Dendritic cell treated with granulocyte-macrophage colony-stimulating factor and Interleukin-4, amounts not matched to agents 40 ng/mL and 50 ng/mL, for 4 days (primary cell): Measurements from ENCODE around the gene IFIT1.
"Not testable (repeated sequence)": the region's sequence is repeated elsewhere in the genome, so short reads cannot be mapped to it uniquely, and the experiment has no call there.

Source experiments
- H3K27ac Mint-ChIP-seq: one replicate; pipeline ENCODE4 v1.8.0; 2022; ENCODE audit warnings: mild to moderate bottlenecking, mixed read lengths
- H3K27me3 Mint-ChIP-seq: one replicate; pipeline ENCODE4 v1.8.0; 2022; ENCODE audit warnings: mild to moderate bottlenecking, mixed read lengths
- H3K36me3 Mint-ChIP-seq: one replicate; pipeline ENCODE4 v1.8.0; 2022; ENCODE audit warnings: low read depth, mixed read lengths
- H3K4me1 Mint-ChIP-seq: one replicate; pipeline ENCODE4 v1.8.0; 2022; ENCODE audit warnings: low read depth, mixed read lengths
- H3K4me3 Mint-ChIP-seq: one replicate; pipeline ENCODE4 v1.8.0; 2022; ENCODE audit warnings: mild to moderate bottlenecking, moderate library complexity, mixed read lengths
- H3K9me3 Mint-ChIP-seq: one replicate; pipeline ENCODE4 v1.8.0; 2022; ENCODE audit warnings: mixed read lengths
- intact Hi-C: fragments of 100-400 bp; cut with micrococcal nuclease; formaldehyde crosslinking; loops from one replicate; pipeline ENCODE4 v1.15.0; 2022

Gene IFIT1

DNA sequence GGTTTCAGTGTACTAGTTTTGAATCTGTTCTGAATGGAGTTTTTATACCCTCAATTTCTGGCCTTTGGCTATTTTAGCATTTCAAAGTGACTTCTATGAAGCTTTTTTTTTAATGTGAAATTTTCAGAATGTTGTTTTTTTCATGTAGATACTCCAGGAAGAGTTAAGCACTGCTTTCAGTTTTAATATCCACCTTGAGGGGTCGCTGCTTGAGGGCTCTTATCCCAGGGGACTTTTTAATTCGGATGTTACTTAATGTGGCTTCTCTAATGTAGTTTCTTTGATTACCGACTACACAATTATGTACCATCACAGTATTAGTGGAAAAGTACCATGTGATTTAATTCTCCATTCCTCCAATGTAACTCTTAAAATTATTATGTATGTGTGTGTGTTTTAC is 27.1 kb downstream of the IFIT1 start:
- H3K27me3 Mint-ChIP-seq: no peaks in the 10 kb centered on the region
- no peak overlapping the region for H3K4me3 Mint-ChIP-seq
- peaks cover 29% of the 10 kb centered on the region for H3K4me1 Mint-ChIP-seq
- H3K27ac Mint-ChIP-seq: no peak overlapping the region
- peaks cover 40% of the 10 kb centered on the region for H3K36me3 Mint-ChIP-seq
- intact Hi-C loops: no loop called here
- no peaks in the 10 kb centered on the region for H3K9me3 Mint-ChIP-seq

DNA sequence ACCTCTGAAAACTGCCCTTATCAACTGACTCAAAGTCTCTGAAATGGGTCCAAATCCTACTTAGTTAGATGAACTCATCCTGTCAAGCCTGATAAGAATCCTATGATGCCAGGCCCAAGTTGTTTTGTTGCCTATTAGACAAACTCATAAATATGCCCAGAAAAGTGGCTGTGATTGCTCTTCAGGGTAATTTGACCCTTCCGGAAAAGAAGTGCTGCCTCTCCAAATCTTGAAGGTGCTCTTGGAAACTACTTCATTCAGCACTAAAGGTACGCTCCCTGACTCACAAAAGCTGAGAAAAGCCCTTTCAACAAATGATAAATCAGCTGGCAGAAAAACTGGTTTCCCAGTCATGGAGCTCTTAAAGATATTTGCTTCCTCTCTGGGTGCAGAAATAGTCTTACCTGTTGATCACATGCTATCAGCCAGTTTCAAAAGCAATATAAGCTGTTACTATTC is 28.6 kb downstream of the IFIT1 start:
- intact Hi-C loops: loop anchor here (5.0 to 10.0 kb wide), 3 partner anchors 164 to 1434 kb away; partner anchors contain the start of genes HTR7 and KIF20B
- H3K27ac Mint-ChIP-seq: no peak overlapping the region
- no peaks in the 10 kb centered on the region for H3K9me3 Mint-ChIP-seq
- H3K36me3 Mint-ChIP-seq: peaks cover 25% of the 10 kb centered on the region
- H3K4me1 Mint-ChIP-seq: peaks cover 19% of the 10 kb centered on the region
- H3K4me3 Mint-ChIP-seq: no peak overlapping the region
- H3K27me3 Mint-ChIP-seq: no peaks in the 10 kb centered on the region

DNA sequence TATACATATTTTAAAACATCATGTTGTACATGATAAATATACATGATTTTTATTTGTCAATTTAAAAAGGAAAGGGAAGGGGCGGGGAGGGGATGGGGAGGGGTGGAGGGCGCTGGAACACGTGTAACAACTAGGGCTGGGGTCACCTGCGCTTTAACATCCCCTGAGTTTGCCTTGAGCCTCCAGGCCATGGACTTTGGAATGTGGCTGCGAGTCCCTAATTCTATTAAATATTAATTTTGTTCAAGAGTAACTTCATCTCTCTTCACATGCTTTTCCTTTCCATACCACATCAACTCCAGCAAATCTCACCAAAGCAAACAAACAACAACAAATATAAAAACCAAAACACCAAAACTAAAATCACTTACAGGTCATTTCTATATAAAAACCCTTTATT is 32.6 kb downstream of the IFIT1 start:
- Mint-ChIP-seq H3K36me3 (peaks cover 6% of the 10 kb centered on the region), H3K27ac (no peak overlapping the region), H3K4me1 (no peaks in the 10 kb centered on the region), H3K4me3 (no peak overlapping the region), H3K9me3 (no peaks in the 10 kb centered on the region), H3K27me3 (no peaks in the 10 kb centered on the region)
- intact Hi-C loops: loop anchor here (5.0 to 10.0 kb wide), 3 partner anchors 168 to 1430 kb away; partner anchors contain the start of genes HTR7 and KIF20B

DNA sequence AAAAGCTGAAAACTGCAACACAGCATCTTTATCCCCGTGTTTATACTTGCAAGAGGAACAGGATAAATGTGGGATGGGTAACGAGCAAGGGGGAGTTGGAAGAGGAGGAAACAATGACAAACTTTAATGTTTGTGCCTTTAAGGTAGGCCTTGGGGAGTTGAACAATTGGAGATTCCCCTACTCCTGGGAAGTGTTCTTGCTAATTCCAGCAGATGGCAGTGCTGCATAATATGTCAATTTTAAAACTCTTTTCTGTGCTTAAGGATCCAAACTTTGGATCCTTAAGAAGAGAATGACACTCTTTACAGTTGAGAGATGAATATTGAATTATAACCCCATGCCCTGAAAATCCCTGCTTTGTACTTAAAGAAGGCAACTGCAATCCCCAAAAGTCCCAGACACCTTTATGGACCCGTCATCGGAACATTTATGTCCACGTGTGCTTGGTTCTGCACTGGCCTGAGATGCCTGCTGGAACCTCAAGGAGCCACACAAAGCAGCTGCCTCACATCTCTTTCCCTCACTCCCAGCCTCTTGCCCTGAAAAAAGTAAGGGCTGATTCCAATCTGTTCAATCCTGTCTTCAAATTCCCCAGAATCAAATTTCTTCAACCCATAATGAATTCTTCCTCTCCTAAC is 33.9 kb downstream of the IFIT1 start:
- H3K4me1 Mint-ChIP-seq: no peaks in the 10 kb centered on the region
- H3K9me3 Mint-ChIP-seq: no peaks in the 10 kb centered on the region
- no peak overlapping the region for H3K4me3 Mint-ChIP-seq
- intact Hi-C loops: loop anchor here (1.0 to 10.0 kb wide), 3 partner anchors 138 to 1428 kb away; partner anchors contain the start of genes HTR7 and KIF20B
- no peaks in the 10 kb centered on the region for H3K27me3 Mint-ChIP-seq
- no peak overlapping the region for H3K27ac Mint-ChIP-seq
- H3K36me3 Mint-ChIP-seq: no peaks in the 10 kb centered on the region

DNA sequence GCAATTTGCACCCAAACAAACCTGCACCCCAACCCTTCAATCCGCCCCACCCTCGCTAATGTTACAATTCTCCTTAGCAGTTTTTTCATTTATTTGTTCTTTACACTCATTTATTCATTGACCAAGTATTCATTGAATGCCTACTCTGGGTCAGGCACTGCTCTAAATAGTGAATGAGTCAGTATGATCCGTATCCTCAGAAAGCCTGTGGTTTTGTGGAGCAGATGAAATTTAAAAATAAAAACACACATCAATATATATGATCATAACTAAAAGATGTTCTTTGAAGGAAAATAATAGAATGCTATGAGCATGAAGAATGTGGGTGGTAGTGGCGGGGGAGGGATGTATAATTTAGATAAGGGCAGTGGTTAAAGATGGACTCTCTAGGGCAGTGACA is 35.2 kb downstream of the IFIT1 start:
- intact Hi-C loops: loop anchor here (10.0 kb wide), 2 partner anchors 277 to 1427 kb away; partner anchors contain the start of genes HTR7 and KIF20B
- Mint-ChIP-seq H3K4me3 (no peak overlapping the region), H3K9me3 (no peaks in the 10 kb centered on the region), H3K36me3 (no peaks in the 10 kb centered on the region), H3K4me1 (no peaks in the 10 kb centered on the region), H3K27me3 (no peaks in the 10 kb centered on the region), H3K27ac (no peak overlapping the region)

DNA sequence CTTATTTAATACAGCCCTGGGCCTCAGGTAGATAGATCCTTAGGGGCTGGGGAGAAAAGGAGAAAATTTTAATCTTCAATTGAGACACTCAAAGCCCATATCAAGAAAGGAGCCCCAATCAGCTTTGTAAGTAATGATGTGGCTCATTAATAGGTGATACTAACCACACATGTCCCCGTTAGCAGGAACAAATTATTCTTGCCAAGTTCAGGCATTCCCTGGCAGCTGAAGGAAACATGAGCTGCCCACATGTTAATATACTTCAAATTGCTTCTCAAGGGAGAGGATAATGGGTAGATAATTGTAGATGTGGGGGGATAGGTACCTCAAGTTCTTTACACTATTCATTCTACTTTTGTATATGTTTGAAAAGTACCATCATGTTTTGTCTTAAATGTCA is 36.5 kb downstream of the IFIT1 start:
- intact Hi-C loops: loop anchor here (10.0 kb wide), 2 partner anchors 276 to 1426 kb away; partner anchors contain the start of genes HTR7 and KIF20B
- H3K4me3 Mint-ChIP-seq: no peak overlapping the region
- no peaks in the 10 kb centered on the region for H3K4me1 Mint-ChIP-seq
- no peak overlapping the region for H3K27ac Mint-ChIP-seq
- peaks cover 2% of the 10 kb centered on the region for H3K27me3 Mint-ChIP-seq
- no peaks in the 10 kb centered on the region for H3K9me3 Mint-ChIP-seq
- H3K36me3 Mint-ChIP-seq: no peaks in the 10 kb centered on the region

DNA sequence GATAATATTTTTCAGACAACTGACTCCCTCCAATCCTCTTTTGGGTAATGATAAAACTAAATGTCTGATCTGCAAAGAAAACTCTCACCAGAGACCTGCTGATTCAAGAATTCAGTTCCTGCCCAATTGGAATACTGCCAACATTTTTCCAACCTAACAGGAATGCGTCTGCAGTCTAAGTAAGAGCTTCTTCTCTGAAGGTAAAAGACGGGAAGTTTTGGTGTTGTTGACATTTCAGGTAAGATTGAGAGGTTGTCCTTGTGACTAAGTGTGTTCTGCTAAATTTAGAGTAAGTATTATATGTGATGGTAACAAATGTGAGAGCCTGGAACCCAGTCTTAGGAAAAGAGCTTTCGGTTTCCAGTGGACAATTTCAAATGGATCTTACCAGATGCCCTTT is 39.6 kb downstream of the IFIT1 start:
- peaks cover 7% of the 10 kb centered on the region for H3K27me3 Mint-ChIP-seq

DNA sequence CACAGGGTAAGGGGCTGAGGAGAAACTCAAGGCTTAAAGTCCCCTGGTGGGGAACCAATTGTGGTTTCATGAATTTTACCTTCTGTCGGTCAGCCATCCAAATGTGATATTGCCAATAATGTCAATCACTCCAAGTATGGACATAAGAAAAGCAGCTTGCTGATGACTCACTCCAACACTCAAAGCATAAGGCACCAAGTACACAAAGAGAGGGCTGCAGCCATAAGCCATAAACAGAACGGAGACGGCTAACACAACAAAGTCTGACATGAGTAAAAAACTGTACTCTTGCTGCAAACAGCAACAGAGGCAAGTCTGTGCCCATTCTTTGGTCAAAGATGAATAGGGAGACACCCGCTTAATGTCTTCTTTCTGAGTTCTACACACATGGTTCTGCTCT is 46.1 kb downstream of the IFIT1 start:
- Mint-ChIP-seq H3K4me3 (no peak overlapping the region), H3K27me3 (peaks cover 6% of the 10 kb centered on the region), H3K9me3 (no peaks in the 10 kb centered on the region), H3K4me1 (no peaks in the 10 kb centered on the region), H3K27ac (no peak overlapping the region), H3K36me3 (no peaks in the 10 kb centered on the region)
- intact Hi-C loops: no loop called here

More for the DNA sequence above, 39.6 kb downstream of the IFIT1 start:
- Mint-ChIP-seq H3K4me3 (no peak overlapping the region), H3K4me1 (no peaks in the 10 kb centered on the region), H3K36me3 (no peaks in the 10 kb centered on the region), H3K27ac (no peak overlapping the region), H3K9me3 (no peaks in the 10 kb centered on the region)
- intact Hi-C loops: no loop called here

DNA sequence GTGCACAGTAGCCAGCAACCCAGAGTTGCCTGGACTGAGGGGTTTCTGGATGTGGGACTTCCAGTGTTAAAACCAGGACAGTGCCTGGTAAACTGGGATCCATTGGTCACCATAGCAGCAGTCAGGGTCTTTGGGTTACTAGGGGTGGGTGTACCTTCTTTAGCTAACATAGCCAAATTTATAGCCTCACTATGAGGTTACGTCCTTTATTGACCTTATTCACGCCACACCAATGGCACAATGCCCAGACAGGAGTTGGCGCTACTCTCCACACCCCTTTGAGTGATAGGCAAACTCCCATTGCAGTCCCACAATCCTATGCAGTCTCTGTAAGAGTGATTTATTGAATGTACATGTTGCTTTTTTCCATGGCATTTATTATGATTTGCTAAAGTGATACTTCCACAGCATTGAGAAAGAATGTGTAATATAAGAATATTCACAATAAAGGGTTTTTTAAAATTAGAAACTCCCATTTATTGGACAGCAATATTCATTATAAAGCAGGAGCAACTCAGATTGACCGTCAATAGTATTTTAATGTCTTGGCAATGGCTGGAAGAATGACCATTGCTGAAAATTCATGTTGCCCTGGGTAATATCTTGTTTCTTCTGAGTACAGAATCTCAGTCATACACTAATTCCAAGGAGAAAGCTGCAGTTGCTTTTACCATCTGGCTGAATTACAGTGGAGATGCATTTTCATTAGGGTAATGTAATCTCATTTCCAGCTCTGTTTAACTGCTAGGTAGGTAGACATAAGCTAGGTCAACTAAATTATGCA is 48.0 kb downstream of the IFIT1 start:
- intact Hi-C loops: no loop called here
- Mint-ChIP-seq H3K27ac (no peak overlapping the region), H3K4me3 (no peak overlapping the region), H3K36me3 (no peaks in the 10 kb centered on the region), H3K27me3 (peaks cover 4% of the 10 kb centered on the region), H3K9me3 (no peaks in the 10 kb centered on the region), H3K4me1 (no peaks in the 10 kb centered on the region)

DNA sequence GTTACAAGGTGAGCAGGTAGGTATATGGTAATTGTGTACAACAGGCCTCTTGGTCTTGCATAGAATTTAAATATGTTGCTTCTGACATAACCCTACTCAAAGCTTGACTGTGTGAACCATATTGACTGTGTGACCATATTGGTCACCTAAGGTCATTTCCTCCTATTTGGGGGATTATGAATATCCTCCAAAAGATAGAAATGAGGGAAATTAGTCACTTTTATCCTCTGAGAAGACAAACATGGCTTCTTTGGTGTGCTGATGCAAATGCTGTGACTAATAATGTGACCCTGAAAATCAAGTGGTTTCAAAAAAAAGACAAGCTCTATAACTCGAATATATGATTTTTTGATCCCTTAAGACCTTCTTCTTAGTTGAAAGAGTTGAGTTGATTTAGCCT is 49.9 kb downstream of the IFIT1 start:
- Mint-ChIP-seq H3K36me3 (no peaks in the 10 kb centered on the region), H3K27me3 (no peaks in the 10 kb centered on the region), H3K9me3 (no peaks in the 10 kb centered on the region), H3K27ac (no peak overlapping the region), H3K4me1 (no peaks in the 10 kb centered on the region), H3K4me3 (no peak overlapping the region)
- intact Hi-C loops: no loop called here

DNA sequence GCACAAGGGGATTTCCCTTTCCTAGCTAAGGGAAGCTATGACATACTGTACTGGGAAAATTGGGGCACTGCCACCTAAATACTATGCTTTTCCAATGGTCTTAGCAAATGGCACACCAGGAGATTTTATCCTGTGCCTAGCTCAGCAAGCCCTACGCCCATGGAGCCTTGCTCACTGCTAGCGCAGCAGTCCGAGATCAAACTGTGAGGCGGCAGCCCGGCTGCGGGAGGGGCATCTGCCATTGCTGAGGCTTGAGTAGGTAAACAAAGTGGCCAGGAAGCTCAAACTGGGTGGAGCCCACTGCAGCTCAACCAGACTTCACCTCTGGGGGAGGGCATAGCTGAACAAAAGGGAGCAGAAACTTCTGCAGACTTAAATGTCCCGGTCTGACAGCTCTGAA is 52.4 kb downstream of the IFIT1 start:
- H3K27me3 Mint-ChIP-seq: not testable (repeated sequence)

DNA sequence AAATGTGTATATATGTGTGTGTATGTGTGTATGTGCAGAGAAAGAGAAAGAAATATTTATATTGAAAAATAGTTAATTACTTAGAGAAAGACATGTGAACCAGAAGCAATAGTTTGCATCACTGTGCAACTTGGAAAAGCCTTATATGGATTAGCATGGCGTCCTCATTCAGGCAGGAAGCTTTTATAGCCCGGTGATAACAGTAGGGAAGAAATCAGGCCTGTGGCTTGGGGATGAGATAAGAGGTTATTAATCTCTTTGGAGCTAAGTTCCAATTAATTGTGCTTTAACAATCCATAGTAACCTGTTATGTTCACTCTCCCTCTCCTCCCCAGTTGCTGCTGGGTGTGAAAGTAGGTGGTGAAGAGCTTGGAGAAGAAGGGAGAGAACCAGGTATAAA is 58.5 kb downstream of the IFIT1 start:
- Mint-ChIP-seq H3K36me3 (no peaks in the 10 kb centered on the region), H3K4me1 (peaks cover 10% of the 10 kb centered on the region), H3K27me3 (peaks cover 3% of the 10 kb centered on the region), H3K4me3 (no peak overlapping the region), H3K9me3 (no peaks in the 10 kb centered on the region), H3K27ac (no peak overlapping the region)
- intact Hi-C loops: no loop called here

More for the DNA sequence above, 52.4 kb downstream of the IFIT1 start:
- H3K4me3 Mint-ChIP-seq, H3K36me3 Mint-ChIP-seq, intact Hi-C loops, H3K4me1 Mint-ChIP-seq, H3K9me3 Mint-ChIP-seq, H3K27ac Mint-ChIP-seq: not testable (repeated sequence)

DNA sequence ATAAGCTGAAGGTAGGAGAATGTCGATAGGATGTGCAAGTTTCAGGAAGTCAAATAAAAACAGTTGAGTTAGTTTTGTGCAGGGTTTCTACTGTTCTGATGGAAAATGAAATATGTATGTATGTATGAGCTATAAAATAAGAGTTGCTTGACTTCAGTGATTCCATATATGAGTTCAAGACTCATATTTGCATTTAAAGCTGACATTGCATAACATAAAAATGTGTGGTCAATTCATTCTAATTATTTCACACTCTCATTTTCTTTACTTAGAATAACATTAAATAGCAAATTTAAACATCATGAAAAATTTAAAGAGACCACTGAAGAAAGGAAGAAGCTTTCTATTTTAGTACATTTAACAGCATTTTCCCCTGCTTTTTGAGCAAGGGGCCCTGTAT is 59.8 kb downstream of the IFIT1 start:
- intact Hi-C loops: no loop called here
- H3K36me3 Mint-ChIP-seq: no peaks in the 10 kb centered on the region

DNA sequence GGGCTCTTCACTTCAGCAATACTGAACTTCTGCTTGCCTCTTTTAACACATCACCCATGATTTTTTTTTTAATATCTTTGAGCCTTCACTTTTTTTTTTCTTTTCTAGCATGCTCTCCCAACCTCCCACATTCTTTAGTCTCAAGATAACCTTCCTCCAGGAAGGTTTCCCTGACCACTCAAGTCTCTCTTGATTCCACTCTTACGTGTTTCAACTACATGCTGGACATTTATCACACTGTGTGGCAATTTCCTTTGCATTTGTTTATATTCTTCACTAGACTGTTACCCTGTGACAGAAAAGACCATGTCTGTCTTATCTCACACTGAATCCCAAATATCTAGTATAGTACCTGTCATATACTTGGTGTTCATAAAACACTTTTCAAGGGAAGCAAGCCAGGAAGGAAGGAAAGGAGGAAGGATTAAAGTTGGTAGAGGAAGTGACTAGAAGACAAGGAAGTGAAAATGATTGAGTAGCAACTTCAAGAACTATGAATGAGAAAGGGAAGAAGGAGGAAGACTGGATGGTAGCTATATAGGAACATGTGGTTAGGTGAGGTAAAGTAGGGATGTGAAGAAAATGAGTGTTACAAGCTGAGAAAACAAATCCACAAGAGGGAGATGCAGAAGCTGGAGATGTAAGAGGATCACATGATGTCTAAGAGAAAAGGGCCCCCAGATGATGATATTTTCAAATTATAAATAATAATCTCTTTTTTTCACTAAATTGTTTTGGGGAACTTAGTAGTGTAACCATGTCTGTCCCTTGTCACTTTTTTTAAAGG is 62.3 kb downstream of the IFIT1 start:
- Mint-ChIP-seq H3K27me3 (peaks cover 7% of the 10 kb centered on the region), H3K27ac (no peak overlapping the region), H3K9me3 (no peaks in the 10 kb centered on the region), H3K4me1 (peaks cover 10% of the 10 kb centered on the region), H3K4me3 (no peak overlapping the region), H3K36me3 (no peaks in the 10 kb centered on the region)
- intact Hi-C loops: no loop called here

More for the DNA sequence above, 59.8 kb downstream of the IFIT1 start:
- Mint-ChIP-seq H3K4me3 (no peak overlapping the region), H3K9me3 (no peaks in the 10 kb centered on the region), H3K27ac (no peak overlapping the region), H3K4me1 (peaks cover 10% of the 10 kb centered on the region), H3K27me3 (peaks cover 5% of the 10 kb centered on the region)
